ENCODE results near the gene SLCO6A1.
"Not testable (repeated sequence)": the region's sequence is repeated elsewhere in the genome, so short reads cannot be mapped to it uniquely, and the experiment has no call there.

Gene SLCO6A1

DNA sequence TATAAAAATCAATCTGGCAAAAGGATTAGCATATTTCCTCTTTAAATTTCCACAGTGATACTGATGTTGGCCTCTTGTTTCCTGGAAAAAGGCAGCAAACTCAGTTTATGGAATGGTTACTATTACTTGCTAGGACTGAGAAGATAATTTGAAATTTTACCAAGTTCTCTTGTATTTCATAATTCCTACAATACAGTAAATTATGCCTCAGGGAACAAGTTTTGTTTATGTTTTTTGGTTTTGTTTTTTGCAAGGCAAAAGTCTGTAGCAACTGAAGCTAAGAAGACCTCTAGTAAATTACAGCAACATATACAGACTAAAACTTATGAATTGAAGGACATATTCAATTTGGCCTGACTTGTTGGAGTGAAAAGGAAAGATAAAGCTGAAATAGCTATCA is 30.2 kb upstream of the SLCO6A1 start:
- no peak for DNase-seq (ENCODE audit: extremely low spot score)
- TF ChIP-seq, protein P1, sequence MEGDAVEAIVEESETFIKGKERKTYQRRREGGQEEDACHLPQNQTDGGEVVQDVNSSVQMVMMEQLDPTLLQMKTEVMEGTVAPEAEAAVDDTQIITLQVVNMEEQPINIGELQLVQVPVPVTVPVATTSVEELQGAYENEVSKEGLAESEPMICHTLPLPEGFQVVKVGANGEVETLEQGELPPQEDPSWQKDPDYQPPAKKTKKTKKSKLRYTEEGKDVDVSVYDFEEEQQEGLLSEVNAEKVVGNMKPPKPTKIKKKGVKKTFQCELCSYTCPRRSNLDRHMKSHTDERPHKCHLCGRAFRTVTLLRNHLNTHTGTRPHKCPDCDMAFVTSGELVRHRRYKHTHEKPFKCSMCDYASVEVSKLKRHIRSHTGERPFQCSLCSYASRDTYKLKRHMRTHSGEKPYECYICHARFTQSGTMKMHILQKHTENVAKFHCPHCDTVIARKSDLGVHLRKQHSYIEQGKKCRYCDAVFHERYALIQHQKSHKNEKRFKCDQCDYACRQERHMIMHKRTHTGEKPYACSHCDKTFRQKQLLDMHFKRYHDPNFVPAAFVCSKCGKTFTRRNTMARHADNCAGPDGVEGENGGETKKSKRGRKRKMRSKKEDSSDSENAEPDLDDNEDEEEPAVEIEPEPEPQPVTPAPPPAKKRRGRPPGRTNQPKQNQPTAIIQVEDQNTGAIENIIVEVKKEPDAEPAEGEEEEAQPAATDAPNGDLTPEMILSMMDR (IDR thresholded peaks at IDR 0.05; ENCODE audit: control extremely low read depth, extremely low read depth, low read depth, missing control alignments), result no peak
- POLR2A ChIA-PET, result no interaction called here
- CTCF ChIA-PET, result no interaction called here

DNA sequence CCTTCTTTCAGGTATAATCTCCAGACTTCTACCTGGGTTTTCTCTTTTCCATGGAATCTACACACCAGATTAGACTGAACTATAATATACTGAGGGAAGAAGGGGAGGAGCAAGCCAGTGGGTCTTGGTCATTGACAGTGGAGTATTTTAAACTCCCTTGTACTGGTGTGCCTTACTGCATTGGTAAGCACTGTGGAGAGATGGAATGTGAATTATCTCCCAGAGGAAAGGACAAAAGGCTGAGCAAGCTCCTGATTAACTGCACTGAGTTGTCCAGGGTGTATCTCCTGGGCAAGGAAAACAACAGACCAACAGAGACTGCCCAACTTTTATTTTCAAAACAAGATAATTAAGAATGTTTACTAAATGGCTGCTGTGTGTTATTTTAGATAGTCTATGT is 29.8 kb upstream of the SLCO6A1 start:
- no peak for DNase-seq (ENCODE audit: extremely low spot score)
- CTCF ChIA-PET, result no interaction called here
- POLR2A ChIA-PET, result no interaction called here
- TF ChIP-seq, protein P1 (IDR thresholded peaks at IDR 0.05; ENCODE audit: control extremely low read depth, extremely low read depth, low read depth, missing control alignments), result no peak

DNA sequence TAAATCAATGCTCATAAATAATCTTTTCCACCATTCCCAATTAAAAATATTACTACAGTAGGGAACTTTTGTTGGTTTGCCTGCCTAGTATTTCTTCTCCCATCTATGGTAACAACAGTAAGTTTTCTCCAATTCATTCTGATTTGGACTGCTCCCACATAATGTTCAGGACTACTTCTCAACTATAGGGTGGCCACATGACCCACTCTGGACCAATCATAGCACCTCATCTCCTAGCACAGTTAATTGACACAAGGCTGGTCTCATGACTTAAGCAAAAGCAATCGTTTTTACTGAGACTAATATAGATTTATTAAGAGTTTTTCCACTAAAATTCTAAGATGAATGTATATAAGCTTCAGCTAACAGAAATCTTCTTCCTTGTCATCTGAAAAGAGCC is 28.7 kb upstream of the SLCO6A1 start:
- no peak for DNase-seq (ENCODE audit: extremely low spot score)
- POLR2A ChIA-PET, result no interaction called here
- CTCF ChIA-PET, result no interaction called here
- TF ChIP-seq, protein P1 (IDR thresholded peaks at IDR 0.05; ENCODE audit: control extremely low read depth, extremely low read depth, low read depth, missing control alignments), result no peak

DNA sequence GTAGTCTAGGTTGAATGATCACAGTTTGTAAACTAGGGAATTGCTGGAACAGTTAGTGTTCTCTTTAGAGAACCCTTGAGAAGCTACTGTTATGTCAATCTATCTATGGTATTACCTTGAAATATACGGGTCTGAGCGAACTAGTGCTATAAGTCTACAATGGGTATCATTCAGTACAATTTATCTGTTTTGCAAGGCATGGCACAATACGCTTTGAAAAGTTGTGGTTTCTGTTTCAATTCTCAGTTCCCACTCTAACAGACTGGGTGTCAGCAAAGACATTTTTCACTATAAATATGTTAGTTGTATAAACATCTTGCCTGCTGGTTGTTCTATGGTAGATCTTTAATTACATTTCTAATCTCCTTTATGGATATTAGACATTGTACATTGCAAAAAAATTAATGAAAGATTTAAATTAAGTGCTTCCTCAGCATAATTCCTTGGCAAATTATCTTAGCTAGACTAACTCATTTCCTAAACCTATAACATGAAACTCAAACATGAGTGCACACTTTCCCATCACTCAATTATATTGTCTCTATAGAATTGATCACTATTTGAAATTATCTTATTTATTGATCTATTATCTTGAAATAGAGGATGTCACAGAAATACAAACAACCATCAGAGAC is 24.9 kb upstream of the SLCO6A1 start:
- ChIA-PET POLR2A (no interaction called here), CTCF (no interaction called here)
- peak; percentile 4 for DNase-seq (ENCODE audit: extremely low spot score)
- TF ChIP-seq, protein P1 (IDR thresholded peaks at IDR 0.05; ENCODE audit: control extremely low read depth, extremely low read depth, low read depth, missing control alignments), result no peak

DNA sequence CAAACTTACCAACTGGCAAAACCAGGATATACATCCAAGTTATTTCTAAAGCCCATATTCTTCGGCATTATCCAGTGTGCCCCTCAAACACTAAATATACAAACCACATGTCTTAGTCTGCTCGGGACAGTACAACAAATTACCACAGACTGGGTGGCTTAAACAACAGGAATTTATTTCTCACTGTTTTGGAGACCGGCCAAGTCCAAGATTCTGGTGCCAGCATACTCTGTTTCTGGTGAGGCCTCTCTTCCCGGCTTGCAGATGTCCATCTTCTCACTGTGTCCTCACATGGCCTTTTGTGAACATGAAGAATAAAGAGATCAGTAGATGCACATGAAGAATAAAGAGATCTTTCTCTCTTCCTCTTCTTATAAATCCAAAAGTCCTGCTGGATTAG is 12.9 kb upstream of the SLCO6A1 start:
- ChIA-PET CTCF (interaction anchor here (1.4 kb wide), 1 partner anchor 8 kb away, joined by 3 read pairs; no protein-coding TSS in a partner anchor), POLR2A (no interaction called here)
- no peak for DNase-seq (ENCODE audit: extremely low spot score)
- TF ChIP-seq, protein P1 (IDR thresholded peaks at IDR 0.05; ENCODE audit: control extremely low read depth, extremely low read depth, low read depth, missing control alignments), result no peak

DNA sequence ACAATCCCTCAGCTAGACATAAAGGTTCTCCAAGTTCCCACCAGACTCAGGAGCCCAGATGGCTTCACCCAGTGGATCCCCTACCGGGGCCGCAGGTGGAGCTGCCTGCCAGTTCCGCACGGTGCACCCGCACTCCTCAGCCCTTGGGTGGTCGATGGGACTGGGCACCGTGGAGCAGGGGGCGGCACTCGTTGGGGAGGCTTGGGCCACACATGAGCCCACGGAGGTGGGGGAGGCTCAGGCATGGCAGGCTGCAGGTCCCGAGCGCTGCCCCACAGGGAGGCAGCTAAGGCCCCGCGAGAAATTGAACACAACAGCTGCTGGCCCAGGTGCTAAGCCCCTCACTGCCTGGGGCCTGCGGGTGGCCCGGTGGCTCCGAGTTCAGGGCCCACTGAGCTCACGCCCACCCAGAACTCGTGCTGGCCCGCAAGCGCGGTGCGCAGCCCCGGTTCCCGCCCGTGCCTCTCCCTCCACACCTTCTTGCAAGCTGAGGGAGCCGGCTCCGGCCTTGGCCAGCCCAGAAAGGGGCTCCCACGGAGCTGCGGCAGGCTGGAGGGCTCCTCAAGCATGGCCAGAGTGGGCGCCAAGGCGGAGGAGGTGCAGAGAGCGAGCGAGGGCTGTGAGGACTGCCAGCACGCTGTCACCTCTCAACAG is 7.4 kb downstream of the SLCO6A1 start:
- POLR2A ChIA-PET; DNase-seq (ENCODE audit: extremely low spot score): not testable (repeated sequence)
- CTCF ChIA-PET, result interaction anchor here (1.2 kb wide), 1 partner anchor 9 kb away, joined by 3 read pairs; no protein-coding TSS in a partner anchor

DNA sequence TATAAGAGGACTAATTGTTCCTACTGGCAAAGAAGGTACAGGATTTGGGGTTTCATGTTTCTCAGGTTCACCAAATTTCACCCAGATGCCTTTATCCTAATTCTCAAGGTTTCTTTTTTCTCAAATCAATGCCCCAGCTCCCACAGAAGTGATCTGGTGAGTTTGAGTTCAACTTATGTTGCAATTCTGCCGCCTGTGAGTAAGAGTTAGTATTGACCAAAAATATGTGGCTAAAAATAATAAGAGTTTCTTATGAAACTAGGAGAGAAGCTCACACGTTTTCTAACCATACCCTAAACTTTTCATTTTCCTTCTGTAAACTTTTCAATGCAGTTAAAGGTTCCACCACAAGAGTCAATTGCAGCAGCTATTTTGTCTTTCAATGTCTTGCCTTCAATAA is 15.1 kb downstream of the SLCO6A1 start:
- POLR2A ChIA-PET, result no interaction called here
- CTCF ChIA-PET, result no interaction called here
- TF ChIP-seq, protein P1 (IDR thresholded peaks at IDR 0.05; ENCODE audit: control extremely low read depth, extremely low read depth, low read depth, missing control alignments), result no peak
- no peak for DNase-seq (ENCODE audit: extremely low spot score)
